Measurements from ENCODE around the gene C2CD2.

The C2CD2 gene

GRCh38 chr21:41974752-41975053 lies 20.9 kb upstream of the C2CD2 start:
- no peak for TF ChIP-seq CTCF (conservative IDR thresholded peaks at IDR 0.05; ENCODE audit: low read length)
- H3K4me3 ChIP-seq (ENCODE audit: low read length): no peak overlapping the region
- DNase-seq (ENCODE audit: low read depth): no peak

DNA sequence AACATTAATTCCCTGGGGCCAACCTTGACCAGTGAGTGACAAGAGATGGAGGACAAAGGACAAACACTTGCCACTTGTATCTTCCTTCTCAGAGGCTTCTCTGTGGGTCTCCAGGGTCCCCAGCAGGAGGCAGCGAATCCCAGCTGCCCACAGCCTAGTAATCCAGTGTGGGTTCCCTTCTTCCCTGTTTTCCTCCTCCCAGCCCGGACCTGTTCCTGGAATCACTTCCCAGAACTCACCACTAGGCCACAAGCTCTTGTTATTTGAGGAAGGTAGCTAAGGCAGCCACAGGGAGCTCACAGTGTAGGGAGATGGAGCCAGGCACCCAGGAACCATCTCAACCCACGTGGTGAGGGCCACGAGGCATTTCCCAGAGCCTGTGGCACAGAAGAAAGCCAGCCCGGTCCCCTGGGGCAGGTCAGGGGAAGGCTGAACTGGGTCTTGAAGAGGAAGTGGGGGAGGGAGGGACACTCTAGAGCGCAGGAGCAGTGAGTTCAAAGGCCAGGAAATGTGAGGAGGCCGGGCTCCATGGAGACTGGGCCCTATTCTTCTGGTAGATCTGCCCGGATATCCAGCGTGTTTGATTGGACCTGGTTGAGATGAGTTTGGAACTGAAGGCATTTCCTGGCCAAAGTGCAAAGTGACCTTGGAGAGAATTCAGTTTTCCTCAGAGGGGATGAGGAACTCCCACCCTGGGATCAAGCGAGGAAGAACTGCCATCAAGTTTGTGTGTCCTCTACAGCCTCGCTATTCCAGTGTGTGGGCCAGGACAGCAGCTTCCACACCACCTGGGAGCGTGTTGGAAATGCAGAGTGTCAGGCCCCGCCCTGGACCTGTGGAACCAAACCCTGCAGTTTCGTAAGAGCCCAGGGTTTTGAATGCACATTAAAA lies 20.3 kb upstream of the C2CD2 start:
- no peak for DNase-seq (ENCODE audit: low read depth)
- H3K4me3 ChIP-seq (ENCODE audit: low read length): no peak overlapping the region
- TF ChIP-seq CTCF (conservative IDR thresholded peaks at IDR 0.05; ENCODE audit: low read length): 0 out of 2 replicates have a peak, but pooled peaks have one; percentile 5

- TF ChIP-seq CTCF (conservative IDR thresholded peaks at IDR 0.05; ENCODE audit: low read length): no peak
- DNase-seq (ENCODE audit: low read depth): no peak
- H3K4me3 ChIP-seq (ENCODE audit: low read length): no peak overlapping the region
Observed at GRCh38 chr21:41973427-41973831, 19.6 kb upstream of the C2CD2 start.

DNA sequence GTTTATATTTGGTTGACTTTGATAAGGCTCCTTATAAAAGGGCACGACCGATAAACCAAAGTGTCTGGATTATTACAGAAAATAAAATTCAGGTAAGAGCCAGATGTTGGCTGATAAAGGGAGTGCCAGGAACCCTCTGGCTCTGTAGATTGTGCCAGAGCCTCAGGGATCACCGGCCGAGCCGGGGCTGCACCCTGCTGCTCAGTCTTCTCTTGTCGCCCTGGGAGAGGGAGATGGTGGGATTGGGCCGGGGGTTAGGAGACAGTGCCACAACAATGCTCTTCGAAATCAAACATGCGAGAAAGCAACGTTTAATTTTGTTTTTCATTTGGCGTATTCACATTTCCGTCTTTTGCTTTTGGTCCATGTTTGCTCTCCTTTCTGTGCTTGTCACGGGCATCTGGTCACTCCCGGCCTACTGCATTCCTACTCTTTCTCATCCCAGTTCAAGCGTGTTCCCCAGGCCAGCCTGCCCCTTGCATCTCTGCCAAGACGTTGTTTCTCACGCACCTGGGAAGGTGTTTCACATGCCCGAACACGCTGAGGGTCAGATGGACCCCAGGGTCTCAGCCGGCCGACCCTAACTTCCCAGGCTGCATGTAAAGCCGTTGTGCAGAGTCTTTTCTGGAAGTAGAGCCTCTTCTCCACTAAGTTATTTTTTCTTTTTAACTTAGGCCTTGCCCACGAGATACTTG lies 18.8 kb upstream of the C2CD2 start:
- no peak for DNase-seq (ENCODE audit: low read depth)
- no peak overlapping the region for H3K4me3 ChIP-seq (ENCODE audit: low read length)
- TF ChIP-seq CTCF (conservative IDR thresholded peaks at IDR 0.05; ENCODE audit: low read length): no peak

DNA sequence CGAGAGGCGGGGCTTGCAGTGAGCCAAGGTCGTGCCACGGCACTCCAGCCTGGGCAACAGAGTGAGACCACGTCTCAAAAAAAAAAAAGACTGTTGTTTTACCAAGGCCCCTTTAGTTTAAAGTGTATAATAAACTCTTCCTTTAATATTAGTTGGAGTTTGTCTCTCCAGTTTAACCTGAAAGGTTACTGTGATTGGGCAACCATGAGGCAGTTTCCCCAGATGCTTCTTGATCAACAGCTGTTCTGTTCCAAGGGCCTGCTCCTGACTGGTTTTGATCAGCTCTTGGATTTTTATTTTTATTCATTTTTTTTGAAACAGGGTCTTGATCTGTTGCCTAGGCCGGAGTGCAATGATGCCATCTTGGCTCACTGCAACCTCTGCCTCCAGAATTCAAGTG lies 18.1 kb upstream of the C2CD2 start:
- TF ChIP-seq CTCF (conservative IDR thresholded peaks at IDR 0.05; ENCODE audit: low read length): no peak
- DNase-seq (ENCODE audit: low read depth): no peak
- H3K4me3 ChIP-seq (ENCODE audit: low read length): no peak overlapping the region

DNA sequence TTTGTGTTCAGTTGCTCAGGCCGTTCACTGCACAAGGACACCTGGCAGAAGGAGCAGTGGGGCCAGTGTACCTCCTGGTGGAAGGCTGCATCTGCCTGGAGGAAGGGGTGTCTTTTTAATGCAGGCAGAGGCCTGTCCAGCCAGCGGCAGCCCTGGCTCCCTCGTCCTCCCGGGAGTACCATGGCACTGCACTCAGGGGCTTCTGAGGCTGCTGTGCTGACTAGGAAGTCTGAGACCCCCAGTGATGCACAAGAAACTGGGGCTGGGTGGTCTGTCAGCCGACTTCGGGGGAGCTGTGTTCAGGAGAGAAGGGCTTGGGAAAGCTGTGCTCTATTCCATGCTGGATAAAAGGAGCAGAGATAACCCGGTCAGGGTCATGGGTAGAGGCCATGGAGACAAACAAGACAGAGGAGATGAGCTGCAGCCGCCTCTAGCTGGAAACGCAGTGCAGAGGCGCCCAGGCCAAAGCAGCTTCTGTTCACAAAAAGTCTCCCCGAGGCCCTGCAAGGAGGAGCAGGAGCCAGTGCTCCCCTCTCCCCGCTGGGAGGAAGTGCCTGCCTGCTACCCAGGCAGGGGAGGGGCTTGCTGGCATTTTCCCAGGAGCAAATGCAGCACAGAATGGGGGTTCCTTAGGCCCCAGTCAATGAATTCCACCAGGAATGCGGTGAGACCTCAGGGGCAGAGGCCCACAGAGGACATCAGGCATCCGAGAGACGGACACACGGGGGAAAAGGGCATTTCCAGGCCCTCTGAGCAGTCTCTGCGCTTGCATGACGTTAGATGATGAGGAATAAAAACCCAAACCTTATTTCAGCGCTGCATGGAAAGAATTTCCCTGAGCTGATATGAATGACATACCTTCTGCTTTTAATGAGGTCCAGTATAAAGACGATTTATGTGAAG lies 17.2 kb upstream of the C2CD2 start:
- H3K4me3 ChIP-seq (ENCODE audit: low read length): no peak overlapping the region
- no peak for DNase-seq (ENCODE audit: low read depth)
- TF ChIP-seq CTCF (conservative IDR thresholded peaks at IDR 0.05; ENCODE audit: low read length): no peak

Data from AG10803 (cell line).